Cardiac muscle cell (in vitro differentiated cells and primary cell): Measurements from ENCODE around the gene SNX19. TPM values are rescaled to one million over a fixed set of nuclear protein-coding genes. Genes with fewer than 3 reads are reported as not detected.
"Not testable (repeated sequence)": the region's sequence is repeated elsewhere in the genome, so short reads cannot be mapped to it uniquely, and the experiment has no call there.

Experiments used
- DNase-seq, 2 donors: peaks; one replicate each; pipeline versions ENCODE4 v3.0.0 to v3.0.0-alpha.2; 2010 to 2017; ENCODE audit warnings: low read depth in 1 of 2, low spot score in 1 of 2
- H3K27ac ChIP-seq: fragments of 200-600 bp; sonication (generic); 2 replicates; pipeline ENCODE4 v1.5.1; 2016
- H3K27me3 ChIP-seq: fragments of 200-600 bp; sonication (generic); 2 replicates; pipeline ENCODE4 v1.6.0; 2016; ENCODE audit warnings: control low read depth
- H3K36me3 ChIP-seq: fragments of 200-600 bp; sonication (generic); 2 replicates; pipeline ENCODE4 v1.5.1; 2016; ENCODE audit warnings: control low read depth
- H3K4me1 ChIP-seq: fragments of 200-600 bp; sonication (generic); 2 replicates; pipeline ENCODE4 v1.8.1; 2017; ENCODE audit warnings: low read depth, mild to moderate bottlenecking, mixed run types
- H3K4me3 ChIP-seq: fragments of 200-600 bp; sonication (generic); 2 replicates; pipeline ENCODE4 v1.5.1; 2016; ENCODE audit warnings: mild to moderate bottlenecking
- H3K9me3 ChIP-seq: fragments of 200-600 bp; sonication (generic); 2 replicates; pipeline ENCODE4 v1.5.1; 2017; ENCODE audit warnings: low read depth, mild to moderate bottlenecking, control low read depth
- polyA plus RNA-seq: library from polyadenylated mRNA; unstranded; fragments of >200 nt; fragmentation: Nextera tagmentation; extraction: Ambion mirVana; gene quantifications from 2 replicates; pipeline ENCODE4 v1.2.1, GENCODE V29; 2016
- total RNA-seq: library from RNA; depleted of rRNA; stranded (reverse); fragments of >200 nt; gene quantifications from 2 replicates; pipeline ENCODE4 v1.2.3, GENCODE V29; 2016
- TF ChIP-seq, protein P1 (sequence below): IDR thresholded peaks from 2 replicates; pipeline ENCODE4 v1.5.1; 2012; ENCODE audit warnings: low read depth, mild to moderate bottlenecking, low read length

Gene SNX19
- total and polyA plus RNA-seq, 2 experiments from 2014 or later: 25.7 to 60.7 TPM

DNA sequence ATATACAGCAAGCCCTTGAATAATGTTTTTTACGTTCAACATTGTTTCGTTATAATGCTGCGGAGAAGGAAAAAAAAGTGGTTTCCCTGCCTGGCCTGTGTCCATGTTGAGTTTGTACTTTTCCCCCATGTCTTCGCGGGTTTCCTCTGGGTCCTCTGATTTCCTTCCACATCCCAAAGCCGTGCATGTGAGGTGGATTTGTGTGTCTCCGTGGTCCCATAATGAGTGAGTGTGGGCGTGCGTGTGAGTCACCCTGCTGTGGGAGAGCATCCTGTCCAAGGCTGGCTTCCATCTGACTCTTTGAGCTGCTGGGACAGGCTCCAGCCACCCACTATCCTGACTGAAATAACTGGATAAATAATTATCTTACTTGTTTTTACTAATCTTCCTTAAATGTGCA, 29.6 kb upstream of the SNX19 start:
- no peak overlapping the region for H3K4me3 ChIP-seq
- H3K9me3 ChIP-seq: no peaks in the 10 kb centered on the region
- H3K4me1 ChIP-seq: no peaks in the 10 kb centered on the region
- DNase-seq: peak in 1 of 2 donors; percentile 85
- H3K36me3 ChIP-seq: no peaks in the 10 kb centered on the region
- TF ChIP-seq, protein P1, sequence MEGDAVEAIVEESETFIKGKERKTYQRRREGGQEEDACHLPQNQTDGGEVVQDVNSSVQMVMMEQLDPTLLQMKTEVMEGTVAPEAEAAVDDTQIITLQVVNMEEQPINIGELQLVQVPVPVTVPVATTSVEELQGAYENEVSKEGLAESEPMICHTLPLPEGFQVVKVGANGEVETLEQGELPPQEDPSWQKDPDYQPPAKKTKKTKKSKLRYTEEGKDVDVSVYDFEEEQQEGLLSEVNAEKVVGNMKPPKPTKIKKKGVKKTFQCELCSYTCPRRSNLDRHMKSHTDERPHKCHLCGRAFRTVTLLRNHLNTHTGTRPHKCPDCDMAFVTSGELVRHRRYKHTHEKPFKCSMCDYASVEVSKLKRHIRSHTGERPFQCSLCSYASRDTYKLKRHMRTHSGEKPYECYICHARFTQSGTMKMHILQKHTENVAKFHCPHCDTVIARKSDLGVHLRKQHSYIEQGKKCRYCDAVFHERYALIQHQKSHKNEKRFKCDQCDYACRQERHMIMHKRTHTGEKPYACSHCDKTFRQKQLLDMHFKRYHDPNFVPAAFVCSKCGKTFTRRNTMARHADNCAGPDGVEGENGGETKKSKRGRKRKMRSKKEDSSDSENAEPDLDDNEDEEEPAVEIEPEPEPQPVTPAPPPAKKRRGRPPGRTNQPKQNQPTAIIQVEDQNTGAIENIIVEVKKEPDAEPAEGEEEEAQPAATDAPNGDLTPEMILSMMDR: no peak
- H3K27me3 ChIP-seq: no peaks in the 10 kb centered on the region
- H3K27ac ChIP-seq: no peak overlapping the region

DNA sequence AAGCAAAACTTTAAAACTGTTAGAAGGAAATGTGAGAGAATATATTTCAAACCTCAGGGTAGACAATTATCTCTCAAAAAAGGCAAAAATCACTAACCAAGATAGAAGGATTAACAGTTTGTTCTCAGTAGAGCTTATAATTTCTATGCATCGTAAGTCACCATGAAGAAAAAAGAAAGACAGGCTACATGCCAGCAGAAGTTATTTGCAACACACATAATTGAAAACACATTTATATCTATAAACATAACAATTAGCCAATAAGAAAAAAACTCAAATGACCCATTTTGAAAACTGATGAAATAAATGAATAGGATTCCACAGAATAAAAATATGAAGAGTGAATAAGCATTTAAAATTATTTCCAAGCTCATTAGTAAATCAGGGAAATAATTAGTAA, 24.4 kb upstream of the SNX19 start:
- H3K9me3 ChIP-seq: no peaks in the 10 kb centered on the region
- no peaks in the 10 kb centered on the region for H3K27me3 ChIP-seq
- no peaks in the 10 kb centered on the region for H3K4me1 ChIP-seq
- no peak for DNase-seq
- no peaks in the 10 kb centered on the region for H3K36me3 ChIP-seq
- TF ChIP-seq, protein P1: no peak
- H3K27ac ChIP-seq: no peak overlapping the region
- H3K4me3 ChIP-seq: no peak overlapping the region

DNA sequence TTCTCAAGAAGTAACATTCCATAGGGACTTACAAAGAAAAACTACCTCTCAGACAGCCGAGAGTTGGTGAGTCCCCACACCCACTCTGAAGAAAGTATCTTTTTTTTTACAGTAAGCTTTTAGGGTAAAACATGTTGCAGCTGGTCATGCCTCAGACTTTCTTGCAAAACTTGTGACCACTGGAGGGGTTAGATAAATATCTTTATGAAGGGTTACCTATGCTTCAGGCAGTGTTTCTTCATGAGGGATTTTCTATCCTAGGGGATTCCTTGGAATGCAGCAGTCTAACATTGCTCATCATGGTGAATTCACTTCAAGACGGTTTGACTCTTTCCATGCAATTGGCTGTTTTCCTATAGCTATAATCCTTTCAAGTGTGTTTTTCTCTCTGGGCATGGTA, 20.8 kb upstream of the SNX19 start:
- Histone ChIP-seq H3K4me3 (no peak overlapping the region), H3K27ac (no peak overlapping the region), H3K27me3 (no peaks in the 10 kb centered on the region), H3K4me1 (no peaks in the 10 kb centered on the region), H3K9me3 (no peaks in the 10 kb centered on the region), H3K36me3 (no peaks in the 10 kb centered on the region)
- TF ChIP-seq, protein P1: no peak
- no peak for DNase-seq

DNA sequence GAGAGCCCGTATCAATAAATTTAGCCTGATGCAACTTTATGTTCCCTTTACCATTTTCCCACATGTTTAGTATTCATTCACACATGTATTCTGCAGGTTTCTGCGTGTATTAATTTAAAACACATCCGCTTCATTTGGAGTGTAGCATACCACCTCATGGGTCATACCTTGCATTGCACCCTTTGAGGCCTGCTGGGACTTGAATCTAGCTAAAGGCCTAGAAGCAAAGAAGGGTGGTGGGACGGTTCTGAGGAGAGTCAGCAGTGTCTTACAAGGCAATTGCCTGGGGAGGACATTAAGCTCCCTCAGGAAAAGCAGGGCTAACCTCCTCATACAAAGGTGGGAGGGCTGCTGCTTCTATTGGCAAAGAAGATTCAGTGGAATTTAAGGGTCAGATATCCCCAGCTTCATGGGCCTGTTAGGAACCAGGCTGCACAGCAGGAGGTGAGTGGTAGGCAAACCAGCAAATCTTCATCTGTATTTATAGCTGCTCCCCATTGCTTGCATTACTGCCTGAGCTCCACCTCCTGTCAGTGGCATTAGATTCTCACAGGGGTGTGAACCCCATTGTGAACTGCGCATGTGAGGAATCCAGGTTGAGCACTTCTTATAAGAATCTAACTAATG, 15.9 kb upstream of the SNX19 start:
- Histone ChIP-seq H3K4me1 (no peaks in the 10 kb centered on the region), H3K27me3 (no peaks in the 10 kb centered on the region), H3K27ac (no peak overlapping the region), H3K9me3 (no peaks in the 10 kb centered on the region), H3K36me3 (no peaks in the 10 kb centered on the region), H3K4me3 (no peak overlapping the region)
- TF ChIP-seq, protein P1: no peak
- DNase-seq: no peak

DNA sequence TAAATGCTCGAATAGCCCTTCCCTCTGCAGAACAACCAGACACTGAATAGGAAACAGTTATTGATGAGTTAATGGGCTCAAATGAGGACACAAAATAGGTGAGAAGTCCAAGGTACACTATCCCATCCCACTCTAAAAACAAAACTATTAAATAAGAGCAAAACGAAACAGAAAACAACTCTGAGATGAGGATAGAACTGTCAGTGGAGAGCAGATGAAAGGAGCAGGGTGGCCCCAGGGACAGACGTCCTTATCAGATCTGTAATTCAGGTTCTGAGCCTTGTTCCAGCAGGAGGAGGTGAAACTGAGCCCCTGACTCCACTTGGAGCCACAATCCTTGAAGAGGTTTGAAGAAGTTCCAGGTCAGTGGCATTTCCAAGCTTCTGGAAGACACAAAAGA, 8.5 kb upstream of the SNX19 start:
- Histone ChIP-seq H3K27me3 (no peaks in the 10 kb centered on the region), H3K36me3 (no peaks in the 10 kb centered on the region)
- TF ChIP-seq, protein P1: no peak

DNA sequence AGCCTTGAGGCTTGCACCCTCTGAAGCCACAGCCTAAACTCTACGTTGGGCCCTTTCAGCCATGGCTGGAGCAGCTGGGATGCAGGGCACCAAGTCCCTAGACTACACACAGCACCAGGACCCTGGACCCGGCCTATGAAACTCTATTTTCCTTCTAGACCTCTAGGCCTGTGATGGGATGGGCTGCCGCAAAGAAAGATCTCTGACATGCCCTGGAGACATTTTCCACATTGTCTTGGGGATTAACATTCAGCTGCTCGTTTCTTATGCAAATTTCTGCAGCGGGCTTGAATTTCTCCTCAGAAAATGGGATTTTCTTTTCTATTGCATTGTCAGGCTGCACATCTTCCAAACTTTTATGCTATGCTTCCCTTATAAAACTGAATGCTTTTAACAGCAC, 4.3 kb upstream of the SNX19 start:
- H3K27me3 ChIP-seq, H3K4me1 ChIP-seq, H3K4me3 ChIP-seq, H3K9me3 ChIP-seq, DNase-seq, H3K27ac ChIP-seq, H3K36me3 ChIP-seq: not testable (repeated sequence)

More for the DNA sequence above, 8.5 kb upstream of the SNX19 start:
- Histone ChIP-seq H3K27ac (no peak overlapping the region), H3K9me3 (no peaks in the 10 kb centered on the region), H3K4me3 (no peak overlapping the region), H3K4me1 (no peaks in the 10 kb centered on the region)
- no peak for DNase-seq
